ENCODE data around the gene ZNF273.
"Not testable (repeated sequence)": the region's sequence is repeated elsewhere in the genome, so short reads cannot be mapped to it uniquely, and the experiment has no call there.

The ZNF273 gene

DNA sequence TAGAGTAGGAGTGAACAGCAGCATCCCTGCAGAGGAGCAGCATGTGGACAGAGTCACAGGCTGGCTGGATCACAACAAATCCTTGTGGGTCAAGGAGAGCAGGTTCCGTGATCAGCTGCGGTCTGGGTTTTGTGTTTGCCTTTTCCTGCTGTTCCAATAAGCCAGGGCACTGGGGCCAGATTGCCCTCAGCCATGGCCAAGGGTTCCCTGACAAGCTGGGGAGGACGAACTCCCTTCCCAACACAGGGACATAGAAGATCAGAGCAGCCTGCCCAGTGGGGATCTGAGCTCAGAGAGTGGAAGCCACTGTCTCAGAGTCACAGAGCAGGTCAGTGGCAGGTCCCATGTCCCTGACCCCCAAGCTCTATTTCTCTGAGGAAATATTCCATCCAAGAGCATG is 12.8 kb upstream of the ZNF273 start:
- DNase-seq (ENCODE audit: low spot score), result not testable (repeated sequence)

DNA sequence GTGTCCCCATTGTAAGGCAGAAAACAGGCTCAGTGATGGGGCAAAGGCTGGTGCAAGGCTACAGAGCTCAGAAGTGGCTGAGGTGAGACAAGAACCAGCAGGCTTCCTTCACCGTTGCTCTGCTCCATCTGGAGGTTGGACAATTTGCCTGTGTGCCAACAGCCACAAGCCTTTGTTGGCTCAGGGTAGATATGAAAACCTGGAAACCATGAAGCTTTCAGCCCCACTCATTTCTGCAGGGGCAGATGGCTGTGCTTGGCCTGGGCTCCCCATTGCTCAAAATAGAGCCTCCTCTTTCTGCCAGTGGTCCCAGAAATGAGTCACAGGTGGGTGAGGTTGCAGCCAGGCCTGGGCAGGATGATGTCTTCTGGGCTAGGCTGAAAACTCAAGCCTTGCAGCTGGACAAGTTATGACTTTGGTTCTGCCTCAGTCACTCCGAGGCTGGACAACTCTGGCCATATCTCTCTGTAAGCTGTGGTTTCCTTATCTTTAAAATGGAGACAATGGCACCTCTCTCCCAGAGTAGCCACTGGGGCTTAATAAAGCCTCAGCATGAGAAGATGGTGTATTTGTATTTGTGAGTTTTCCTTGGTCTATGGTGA is 12.2 kb upstream of the ZNF273 start:
- DNase-seq (ENCODE audit: low spot score), result no peak

DNA sequence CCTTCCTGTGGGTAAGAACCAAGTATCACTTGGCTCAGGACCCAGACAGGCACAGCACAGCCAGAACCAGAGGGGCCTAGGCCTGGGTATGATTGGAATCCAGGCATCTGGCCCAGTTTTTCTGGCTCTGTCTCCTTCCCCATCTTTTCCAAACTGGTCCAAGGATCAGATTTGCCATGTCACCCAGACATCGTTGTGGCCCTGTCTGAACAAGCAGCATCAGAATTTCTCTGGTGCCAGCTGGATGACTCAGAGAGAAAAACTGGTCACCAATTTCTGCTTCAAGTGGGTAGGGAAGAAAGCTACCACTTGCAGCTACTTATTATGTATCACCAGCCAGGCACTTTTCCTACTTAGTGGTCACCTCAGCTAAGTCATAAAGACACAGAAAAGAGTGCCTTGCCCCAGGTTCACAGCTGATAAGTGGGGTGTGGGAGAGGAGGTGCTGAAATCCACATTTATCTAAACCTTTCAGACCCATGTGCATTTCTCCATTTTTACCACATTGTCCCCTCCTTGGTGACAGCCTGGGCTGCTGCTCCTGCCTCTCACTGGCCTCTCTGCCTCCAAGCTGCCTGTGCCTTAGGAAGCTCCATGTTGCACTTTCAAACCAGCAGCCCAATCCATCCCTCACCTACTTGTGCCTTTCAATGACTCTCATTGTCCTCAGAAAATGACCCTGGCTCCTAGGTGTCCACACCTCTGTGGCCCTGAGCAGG is 11.6 kb upstream of the ZNF273 start:
- not testable (repeated sequence) for DNase-seq (ENCODE audit: low spot score)

DNA sequence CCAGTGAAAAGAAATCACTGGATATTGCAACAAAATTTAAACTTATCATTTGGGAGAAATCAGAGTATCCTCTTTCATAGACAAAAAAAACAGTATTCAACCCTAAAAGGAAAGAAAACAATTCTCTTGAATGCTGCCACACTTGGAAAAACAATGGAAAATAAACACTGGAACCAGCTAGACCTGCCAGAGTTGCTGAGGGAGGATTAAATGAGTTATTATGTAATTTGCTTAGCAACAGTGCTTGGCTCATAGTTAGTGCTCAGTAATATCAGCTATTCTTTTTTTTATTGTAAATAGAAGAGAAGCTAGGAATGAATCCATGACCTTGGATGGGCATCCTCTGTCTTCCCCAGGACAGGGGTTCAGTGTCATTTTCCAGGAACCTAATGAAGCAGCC is 11.0 kb upstream of the ZNF273 start:
- DNase-seq (ENCODE audit: low spot score), result no peak

DNA sequence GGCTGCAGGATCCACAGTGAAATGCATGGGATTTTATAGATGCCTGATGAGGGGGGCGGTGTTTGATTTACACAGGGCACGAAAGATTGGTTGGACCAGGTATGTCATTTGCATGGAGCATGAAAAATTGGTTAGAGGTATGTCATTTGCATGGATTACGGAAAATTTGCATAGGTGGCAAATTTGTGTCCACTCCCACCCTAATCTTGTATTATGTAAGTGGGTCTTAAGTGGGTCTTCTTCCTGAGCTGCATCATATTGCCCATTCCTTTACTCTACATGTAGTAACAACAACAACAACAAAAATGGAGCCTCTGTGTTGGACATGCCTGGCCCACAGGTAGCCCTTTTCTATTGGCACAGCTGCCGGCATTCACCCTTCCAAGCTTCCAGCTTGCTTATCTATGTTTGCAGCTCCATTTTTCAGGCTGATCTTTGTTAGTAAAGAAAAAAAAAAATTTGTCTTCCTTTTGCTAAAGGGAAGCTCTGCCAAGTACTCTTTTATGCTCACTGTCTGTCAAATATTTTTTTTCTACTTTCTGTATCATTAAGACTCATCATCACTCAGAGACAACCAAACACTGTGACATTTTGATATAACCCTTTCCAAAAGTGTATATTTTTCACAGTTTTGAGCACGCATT is 10.3 kb upstream of the ZNF273 start:
- DNase-seq (ENCODE audit: low spot score), result no peak

DNA sequence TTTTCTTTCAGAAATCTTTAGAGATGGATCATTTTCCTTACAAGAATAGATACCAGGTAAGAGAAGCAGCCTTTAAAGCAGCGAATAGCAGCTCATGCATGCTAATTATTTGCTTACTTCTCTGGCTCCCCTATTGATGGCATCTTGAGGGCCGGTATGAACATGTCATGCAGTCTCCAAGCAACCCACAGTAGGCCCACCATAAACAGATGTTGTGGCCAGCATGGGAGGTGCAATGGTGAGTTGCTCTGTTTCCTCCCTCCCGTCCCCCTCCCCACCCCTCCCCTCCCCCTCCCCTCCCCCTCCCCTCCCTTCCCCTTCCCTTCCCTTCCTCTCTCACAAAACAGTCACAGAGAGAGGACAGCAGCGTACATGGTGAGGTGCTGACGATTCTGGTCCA is 9.7 kb upstream of the ZNF273 start:
- no peak for DNase-seq (ENCODE audit: low spot score)

DNA sequence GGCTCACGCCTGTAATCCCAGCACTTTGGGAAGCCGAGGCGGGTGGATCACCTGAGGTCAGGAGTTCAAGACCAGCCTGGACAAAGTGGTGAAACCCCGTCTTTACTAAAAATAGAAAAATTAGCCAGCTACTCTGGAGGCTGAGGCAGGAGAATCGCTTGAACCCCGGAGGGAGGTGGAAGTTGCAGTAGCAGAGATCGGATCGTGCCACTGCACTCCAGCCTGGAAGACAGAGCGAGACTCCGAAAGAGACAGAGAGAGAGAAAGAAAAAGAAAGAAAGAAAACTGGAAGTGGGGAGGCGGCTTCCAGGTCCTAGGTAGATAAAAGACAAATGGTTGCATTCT is 640 bp upstream of the ZNF273 start:
- DNase-seq (ENCODE audit: low spot score), result not testable (repeated sequence)

DNA sequence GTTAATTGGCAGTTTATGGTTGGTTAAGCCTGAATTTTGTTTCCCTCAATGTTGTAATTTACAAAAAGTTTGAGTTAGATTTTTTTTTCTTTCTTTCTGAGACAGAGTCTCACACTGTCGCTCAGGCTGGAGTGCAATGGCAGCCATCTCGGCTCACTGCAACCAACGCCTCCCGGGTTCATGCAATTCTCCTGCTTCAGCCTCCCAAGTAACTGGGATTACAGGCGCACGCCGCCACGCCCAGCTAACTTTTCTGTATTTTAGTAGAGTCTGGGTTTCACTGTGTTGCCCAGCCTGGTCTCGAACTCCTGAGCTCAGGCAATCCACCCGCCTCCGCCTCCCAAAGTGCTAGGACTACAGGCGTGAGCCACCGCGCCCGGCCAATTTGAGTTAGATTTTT is 935 bp downstream of the ZNF273 start:
- DNase-seq (ENCODE audit: low spot score), result no peak

DNA sequence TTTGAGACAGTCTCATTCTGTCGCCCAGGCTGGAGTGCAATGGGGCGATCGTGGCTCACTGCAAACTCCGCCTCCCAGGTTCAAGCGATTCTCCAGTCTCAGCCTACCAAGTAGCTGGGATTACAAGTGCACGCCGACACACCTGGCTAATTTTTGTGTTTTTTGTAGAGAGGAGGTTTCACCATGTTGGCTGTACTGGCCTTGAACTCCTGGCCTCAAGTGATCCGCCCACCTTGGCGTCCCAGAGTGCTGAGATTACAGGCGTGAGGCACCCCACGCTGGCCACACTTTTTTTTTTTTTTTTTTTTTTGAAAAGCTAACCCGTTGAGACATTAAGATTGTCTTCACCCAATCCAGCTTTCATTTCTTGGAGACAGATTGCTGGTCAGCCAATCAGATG is 2.1 kb downstream of the ZNF273 start:
- no peak for DNase-seq (ENCODE audit: low spot score)

DNA sequence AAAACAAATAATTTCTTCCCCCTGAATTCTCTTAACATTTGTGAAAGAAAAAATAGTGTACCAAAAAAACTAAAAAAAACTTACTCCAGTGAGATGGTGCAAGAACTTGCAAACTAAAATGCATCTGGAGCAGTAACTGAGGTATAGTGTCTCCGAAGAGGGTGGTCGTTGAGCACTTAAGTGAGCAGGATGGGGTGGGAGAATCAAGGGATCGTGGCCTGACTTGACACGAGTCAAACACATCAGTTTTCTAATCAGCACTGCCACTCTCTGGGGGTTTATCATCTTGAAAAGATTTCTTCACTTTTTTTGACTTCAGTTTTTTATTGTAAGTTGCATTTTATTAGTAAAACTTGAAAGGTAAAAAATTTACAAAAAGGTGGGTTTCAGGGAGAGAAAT is 2.5 kb downstream of the ZNF273 start:
- no peak for DNase-seq (ENCODE audit: low spot score)

DNA sequence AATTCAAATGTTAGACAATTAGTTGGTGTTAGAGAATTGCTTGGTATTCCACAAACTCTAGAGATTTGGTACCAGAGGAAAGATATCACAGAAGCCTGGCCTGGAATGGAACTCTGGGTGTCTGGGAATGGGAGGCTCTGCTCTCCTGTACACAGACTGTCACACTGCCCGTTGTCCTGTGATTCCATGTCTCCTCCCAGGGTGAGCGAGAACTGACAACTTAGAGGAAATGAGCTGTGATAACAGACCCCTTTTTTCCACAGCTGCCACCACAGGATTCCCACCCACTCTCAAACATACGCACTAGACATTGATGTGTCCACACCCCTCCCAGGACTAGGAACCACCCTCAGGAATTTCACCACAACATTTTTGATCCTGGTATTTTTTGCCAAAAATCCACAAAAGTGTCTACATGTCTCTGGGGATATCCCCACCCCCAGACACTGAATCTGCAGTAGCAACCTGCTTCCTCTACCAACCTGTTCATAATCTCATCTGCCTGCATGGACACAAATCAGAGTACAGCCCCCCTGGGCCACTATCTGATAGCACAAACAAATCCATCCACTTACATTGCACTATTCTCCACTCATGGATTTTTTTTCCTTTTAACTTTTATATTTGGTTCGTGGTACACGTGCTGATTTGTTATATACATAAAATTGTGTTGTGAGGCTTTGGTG is 4.7 kb downstream of the ZNF273 start:
- DNase-seq (ENCODE audit: low spot score), result no peak

DNA sequence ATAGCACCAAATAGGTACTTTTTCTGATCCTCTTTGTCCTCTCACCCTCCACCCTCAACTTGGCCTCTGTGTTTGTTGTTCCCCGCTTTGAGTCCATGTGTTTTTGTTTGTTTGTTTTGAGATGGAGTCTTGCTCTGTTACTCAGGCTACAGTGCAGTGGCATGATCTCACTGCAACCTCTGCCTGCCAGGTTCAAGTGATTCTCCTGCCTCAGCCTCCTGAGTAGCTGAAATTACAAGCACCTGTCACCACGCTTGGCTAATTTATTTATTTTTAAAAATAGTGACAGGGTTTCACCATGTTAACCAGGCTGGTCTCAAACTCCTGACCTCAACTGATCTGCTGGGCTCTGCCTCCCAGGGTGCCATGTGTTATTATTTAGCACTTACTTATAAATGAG is 5.3 kb downstream of the ZNF273 start:
- DNase-seq (ENCODE audit: low spot score), result peak; percentile 69

DNA sequence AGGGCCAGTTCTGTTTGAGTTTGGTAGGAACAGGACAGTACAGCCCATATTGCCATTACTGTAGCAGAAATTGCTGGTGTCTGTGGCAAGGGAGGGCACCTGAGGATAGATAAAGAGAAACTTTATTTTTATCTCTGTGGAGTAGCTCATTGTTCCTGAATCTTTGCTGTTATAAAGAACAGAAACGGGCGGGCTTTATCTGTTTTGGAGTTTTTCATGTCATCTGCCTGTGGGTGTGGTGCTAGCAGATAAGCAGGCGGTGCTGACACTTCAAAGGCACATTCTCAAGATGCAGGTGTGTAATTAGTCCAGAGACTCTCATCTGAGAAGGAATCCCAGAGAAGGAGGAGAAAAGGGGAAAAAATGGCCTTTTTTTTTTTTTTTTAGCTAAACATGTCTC is 11.5 kb downstream of the ZNF273 start:
- no peak for DNase-seq (ENCODE audit: low spot score)

DNA sequence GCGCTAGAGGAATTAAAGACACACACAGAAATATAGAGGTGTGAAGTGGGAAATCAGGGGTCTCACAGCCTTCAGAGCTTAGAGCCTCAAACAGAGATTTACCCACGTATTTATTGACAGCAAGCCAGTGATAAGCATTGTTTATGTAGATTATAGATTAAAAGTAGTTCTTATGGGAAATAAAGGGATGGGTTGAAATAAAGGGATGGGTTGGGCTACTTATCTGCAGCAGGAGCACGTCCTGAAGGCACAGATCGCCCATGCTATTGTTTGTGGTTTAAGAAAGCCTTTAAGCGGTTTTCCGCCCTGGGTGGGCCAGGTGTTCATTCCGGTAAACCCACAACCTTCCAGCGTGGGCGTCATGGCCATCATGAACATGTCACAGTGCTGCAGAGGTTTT is 12.2 kb downstream of the ZNF273 start:
- not testable (repeated sequence) for DNase-seq (ENCODE audit: low spot score)

DNA sequence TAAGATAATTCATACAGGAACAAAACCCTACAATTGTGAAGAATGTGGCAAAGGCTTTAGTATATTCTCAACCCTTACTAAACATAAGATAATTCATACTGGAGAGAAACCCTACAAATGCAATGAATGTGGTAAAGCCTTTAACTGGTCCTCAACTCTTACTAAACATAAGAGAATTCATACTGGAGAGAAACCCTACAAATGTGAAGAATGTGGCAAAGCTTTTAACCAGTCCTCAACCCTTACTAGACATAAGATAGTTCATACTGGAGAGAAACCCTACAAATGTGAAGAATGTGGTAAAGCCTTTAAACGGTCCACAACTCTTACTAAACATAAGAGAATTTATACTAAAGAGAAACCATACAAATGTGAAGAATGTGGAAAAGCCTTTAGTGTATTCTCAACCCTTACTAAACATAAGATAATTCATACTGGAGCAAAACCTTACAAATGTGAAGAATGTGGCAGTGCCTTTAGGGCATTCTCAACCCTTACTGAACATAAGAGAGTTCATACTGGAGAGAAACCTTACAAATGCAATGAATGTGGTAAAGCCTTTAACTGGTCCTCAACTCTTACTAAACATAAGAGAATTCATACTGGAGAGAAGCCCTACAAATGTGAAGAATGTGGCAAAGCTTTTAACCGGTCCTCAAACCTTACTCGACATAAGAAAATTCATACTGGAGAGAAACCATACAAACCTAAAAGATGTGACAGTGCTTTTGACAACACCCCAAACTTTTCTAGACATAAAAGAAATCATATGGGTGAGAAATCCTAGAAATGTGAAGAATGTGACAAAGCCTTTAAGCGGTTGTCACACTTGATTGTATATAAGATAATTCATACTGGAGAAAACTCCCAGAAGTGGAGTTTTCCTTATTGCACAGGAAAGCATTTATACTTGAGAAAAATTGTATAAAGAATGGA is 25.4 kb downstream of the ZNF273 start:
- not testable (repeated sequence) for DNase-seq (ENCODE audit: low spot score)

DNA sequence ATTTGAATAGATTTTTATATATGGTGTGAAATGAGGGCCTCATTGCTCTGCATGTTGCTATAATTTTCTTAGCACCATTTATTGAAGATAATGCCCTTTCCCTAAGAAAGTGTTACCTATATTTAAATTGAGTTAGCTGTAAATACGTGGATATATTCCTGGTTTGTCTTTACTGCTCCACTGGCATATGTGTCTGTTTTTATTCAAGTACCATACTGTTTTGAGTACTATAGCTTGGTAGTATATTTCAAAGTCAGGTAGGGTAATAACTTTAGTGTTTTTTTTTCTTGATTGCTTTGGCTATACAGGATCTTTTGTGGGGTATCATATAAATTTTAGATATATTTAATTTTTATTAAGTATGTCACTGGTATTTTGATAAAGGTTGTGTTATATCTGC is 31.4 kb downstream of the ZNF273 start:
- no peak for DNase-seq (ENCODE audit: low spot score)

DNA sequence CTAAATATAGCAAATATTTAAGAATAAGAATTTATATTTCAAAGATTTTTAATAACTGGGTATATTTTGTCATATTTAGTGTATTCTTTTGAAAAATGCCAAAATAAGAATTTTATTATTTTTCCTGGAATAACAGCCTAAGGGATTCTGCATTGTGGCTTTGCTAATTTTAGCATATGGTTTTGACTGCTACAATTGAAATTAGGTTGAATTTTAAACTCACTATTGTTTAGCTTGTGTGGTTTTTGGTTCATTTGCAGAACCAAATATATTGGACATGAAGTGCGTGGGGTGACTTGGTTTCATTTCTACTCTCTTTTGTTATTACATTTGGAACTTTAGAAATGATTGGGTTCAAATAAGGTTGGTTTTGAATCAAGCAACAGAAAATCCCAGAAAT is 35.5 kb downstream of the ZNF273 start:
- no peak for DNase-seq (ENCODE audit: low spot score)

DNA sequence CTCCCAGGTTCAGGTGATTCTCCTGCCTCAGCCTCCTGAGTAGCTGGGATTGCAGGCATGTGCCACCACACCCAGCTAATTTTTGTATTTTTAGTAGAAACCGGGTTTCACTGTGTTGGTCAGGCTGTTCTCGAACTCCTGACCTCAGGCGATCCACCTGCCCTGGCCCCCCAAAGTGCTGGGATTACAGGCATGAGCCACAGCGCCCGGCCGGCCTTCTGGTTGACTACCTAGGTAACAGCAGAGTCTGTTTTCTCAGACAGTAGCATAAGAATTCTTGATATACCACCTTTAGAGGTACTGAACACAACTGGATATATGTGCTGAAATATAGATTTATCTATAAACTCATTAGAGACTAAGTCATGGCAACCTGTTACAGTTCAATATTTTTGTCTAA is 36.9 kb downstream of the ZNF273 start:
- not testable (repeated sequence) for DNase-seq (ENCODE audit: low spot score)

DNA sequence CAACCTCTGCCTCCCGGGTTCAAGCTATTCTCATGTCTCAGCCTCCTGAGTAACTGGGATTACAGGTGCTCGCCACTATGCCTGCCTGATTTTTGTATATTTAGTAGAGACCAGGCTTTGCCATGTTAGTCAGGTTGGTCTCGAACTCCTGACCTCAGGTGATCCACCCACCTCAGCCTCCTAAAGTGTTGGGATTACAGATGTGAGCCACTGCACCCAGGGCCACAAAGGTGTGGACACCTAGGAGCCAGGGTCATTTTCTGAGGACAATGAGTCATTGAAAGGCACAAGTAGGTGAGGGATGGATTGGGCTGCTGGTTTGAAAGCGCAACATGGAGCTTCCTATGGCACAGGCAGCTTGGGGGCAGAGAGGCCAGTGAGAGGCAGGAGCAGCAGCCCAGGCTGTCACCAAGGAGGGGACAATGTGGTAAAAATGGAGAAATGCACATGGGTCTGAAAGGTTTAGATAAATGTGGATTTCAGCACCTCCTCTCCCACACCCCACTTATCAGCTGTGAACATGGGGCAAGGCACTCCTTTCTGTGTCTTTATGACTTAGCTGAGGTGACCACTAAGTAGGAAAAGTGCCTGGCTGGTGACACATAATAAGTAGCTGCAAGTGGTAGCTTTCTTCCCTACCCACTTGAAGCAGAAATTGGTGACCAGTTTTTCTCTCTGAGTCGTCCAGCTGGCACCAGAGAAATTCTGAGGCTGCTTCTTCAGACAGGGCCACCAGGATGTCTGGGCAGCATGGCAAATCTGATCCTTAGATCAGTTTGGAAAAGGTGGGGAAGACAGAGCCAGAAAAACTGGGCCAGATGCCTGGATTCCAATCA is 41.8 kb downstream of the ZNF273 start:
- not testable (repeated sequence) for DNase-seq (ENCODE audit: low spot score)

DNA sequence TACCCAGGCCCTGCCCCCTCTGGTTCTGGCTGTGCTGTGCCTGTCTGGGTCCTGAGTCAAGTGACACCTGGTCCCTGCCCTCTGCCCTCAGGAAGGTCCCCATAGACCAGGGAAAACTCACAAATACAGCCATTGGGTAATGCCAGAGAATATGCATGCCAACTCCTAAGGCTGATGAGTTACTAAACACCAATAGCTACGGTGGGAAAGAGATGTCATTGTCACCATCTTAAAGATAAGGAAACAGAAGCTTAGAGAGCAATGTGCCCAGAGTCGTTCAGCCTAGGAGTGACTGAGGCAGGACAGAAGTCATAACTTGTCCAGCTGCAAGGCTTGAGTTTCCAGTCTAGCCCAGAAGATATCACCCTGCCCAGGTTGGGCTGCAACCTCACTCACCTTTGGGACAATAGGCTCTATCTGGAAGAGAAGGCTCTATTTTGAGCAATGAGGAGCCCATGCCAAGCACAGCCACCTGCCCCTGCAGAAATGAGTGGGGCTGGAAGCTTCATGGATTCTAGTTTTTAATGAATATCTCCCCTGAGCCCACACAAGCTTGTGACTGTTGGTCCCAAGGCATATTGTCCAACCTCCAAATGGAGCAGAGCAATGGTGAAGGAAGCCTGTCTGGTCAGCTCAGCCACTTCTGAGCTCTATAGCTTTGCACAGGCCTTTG is 42.6 kb downstream of the ZNF273 start:
- no peak for DNase-seq (ENCODE audit: low spot score)

Measured in NAMALWA (cell line).